RWPE1 (cell line): ENCODE data around the gene ACOT12.

Experiments
- CTCF ChIA-PET: fragments of 350-600 bp; sonication (Branson Sonifier 250); formaldehyde crosslinking; extraction: SDS; loops from one replicate; lab custom pipeline; 2021; lab: Yijun Ruan, JAX
- POLR2A ChIA-PET: fragments of 400-600 bp; formaldehyde crosslinking; extraction: SDS; loops from one replicate; lab custom pipeline; 2020; ENCODE audit warnings: antibody characterized with exemption; ENCODE audit not compliant: low non-redundant PET; lab: Yijun Ruan, JAX
- DNase-seq: peaks from one replicate; pipeline ENCODE4 v3.0.0; 2012; ENCODE audit warnings: low spot score
- H3K27ac ChIP-seq: fragments of 450-650 bp; 2 replicates; pipeline ENCODE4 v1.5.1; 2017
- CTCF ChIP-seq: fragments of 450-650 bp; conservative IDR thresholded peaks from 2 replicates; pipeline ENCODE4 v1.5.1; 2017; ENCODE audit warnings: low read depth, mild to moderate bottlenecking

ACOT12 gene

GRCh38 chr5:81393783-81394718 is at the start of gene ACOT12:
Gene ACOT12, minus strand, starts transcription at chr5:81394134. Its CDS starts 20 bp downstream, at chr5:81394114.
- no peak for DNase-seq
- no peak within 1 kb of the TSS for H3K27ac ChIP-seq
- CTCF ChIA-PET = interaction anchor here (0.6 to 1.0 kb wide), 2 partner anchors 88 to 772 kb away, joined by 3 read pairs; no protein-coding TSS in a partner anchor
- TF ChIP-seq CTCF = no peak
- POLR2A ChIA-PET = no interaction called here

GRCh38 chr5:81435023-81435422 is 41.1 kb upstream of the ACOT12 start:
- POLR2A ChIA-PET = no interaction called here
- TF ChIP-seq CTCF = no peak
- CTCF ChIA-PET = no interaction called here
- H3K27ac ChIP-seq = no peak overlapping the region
- no peak for DNase-seq

GRCh38 chr5:81429985-81430384 is 36.1 kb upstream of the ACOT12 start:
- POLR2A ChIA-PET = no interaction called here
- H3K27ac ChIP-seq = no peak overlapping the region
- DNase-seq = no peak
- TF ChIP-seq CTCF = no peak
- CTCF ChIA-PET = interaction anchor here (0.8 kb wide), 1 partner anchor 497 kb away, joined by 7 read pairs; no protein-coding TSS in a partner anchor

GRCh38 chr5:81429363-81429762 is 35.4 kb upstream of the ACOT12 start:
- ChIA-PET CTCF (interaction anchor here (0.5 to 0.8 kb wide), 2 partner anchors 496 to 521 kb away, joined by 3 to 7 read pairs; no protein-coding TSS in a partner anchor), POLR2A (no interaction called here)
- H3K27ac ChIP-seq = no peak overlapping the region
- TF ChIP-seq CTCF = no peak
- no peak for DNase-seq

- POLR2A ChIA-PET = no interaction called here
- no peak for TF ChIP-seq CTCF
- CTCF ChIA-PET = no interaction called here
- H3K27ac ChIP-seq = no peak overlapping the region
- DNase-seq = no peak
Measured at GRCh38 chr5:81428861-81429260, 34.9 kb upstream of the ACOT12 start.

- CTCF ChIA-PET = no interaction called here
- POLR2A ChIA-PET = no interaction called here
- TF ChIP-seq CTCF = no peak
- H3K27ac ChIP-seq = no peak overlapping the region
- no peak for DNase-seq
Measured at GRCh38 chr5:81428446-81428845, 34.5 kb upstream of the ACOT12 start.
